ENCODE data around the gene COLQ.
"Not testable (repeated sequence)": the region's sequence is repeated elsewhere in the genome, so short reads cannot be mapped to it uniquely, and the experiment has no call there.

Gene COLQ

DNA sequence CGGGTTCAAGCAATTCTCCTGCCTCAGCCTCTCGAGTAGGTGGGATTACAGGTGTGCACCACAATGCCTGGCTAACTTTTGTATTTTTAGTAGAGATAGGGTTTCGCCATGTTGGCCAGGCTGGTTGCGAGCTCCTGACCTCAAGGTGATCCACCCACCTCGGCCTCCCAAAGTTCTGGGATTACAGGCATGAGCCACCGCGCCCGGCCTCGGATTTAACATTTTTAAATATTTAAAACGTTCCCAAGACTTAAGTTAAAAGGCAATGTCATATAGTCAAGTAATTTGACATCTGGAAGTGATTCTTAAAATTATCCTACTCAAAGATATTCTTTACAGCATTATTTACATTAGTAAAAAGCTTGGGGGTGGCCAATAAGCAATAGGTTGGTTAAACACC lies 64.6 kb downstream of the COLQ start:
- not testable (repeated sequence) for DNase-seq (ENCODE audit: low spot score)

GRCh38 chr3:15456321-15456720 lies 65.2 kb downstream of the COLQ start:
- no peak for DNase-seq (ENCODE audit: low spot score)

GRCh38 chr3:15455756-15456155 lies 65.8 kb downstream of the COLQ start:
- DNase-seq (ENCODE audit: low spot score), result no peak

DNA sequence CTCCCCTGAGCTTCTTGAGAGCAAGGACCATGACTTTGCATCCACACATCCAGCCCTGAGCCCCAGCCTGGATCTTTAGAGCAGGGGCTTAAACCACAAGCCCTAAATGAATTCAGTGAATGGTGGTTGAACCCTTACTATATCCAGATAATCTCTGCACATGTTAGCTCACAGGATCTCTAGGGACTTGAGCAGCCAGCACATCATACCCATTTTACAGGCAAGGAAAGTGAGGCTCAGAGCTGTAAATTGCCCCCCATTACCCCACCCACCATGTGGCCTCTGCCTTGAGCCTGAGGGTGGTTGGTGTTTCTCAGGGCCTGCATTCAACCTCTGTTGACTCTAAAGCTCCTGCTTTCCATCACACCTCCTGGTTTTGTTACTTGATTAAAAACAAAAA lies 66.5 kb downstream of the COLQ start:
- DNase-seq (ENCODE audit: low spot score), result no peak

DNA sequence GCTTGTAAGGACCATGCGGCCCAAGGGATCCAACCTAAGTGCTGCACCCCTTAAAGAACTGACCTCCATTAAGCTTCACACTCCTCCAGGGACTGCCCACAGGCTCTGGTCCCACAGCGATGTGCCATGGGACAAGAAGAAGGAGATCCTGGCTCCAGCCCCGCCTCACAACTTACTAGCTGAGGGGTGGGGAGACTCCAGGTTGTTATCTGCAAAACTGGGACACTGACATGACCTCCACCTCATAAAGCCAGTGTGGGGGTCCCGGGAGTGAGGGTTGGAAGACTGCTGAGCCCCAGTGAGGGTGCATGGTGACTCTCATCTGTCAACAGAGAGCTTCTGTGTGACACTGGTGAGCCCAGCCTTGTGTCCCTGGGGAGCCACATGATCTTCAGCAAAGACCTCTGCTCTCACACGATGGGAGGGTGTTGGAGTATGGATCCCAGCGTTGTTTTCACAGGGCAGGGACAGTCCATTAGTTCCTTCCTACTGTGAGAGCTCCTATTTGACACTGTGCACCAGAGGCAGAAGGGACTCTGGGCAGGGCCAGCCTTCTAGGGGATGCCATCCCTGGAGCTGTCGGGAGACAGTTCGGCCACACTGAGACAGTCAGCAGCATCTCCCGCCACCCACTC lies 67.4 kb downstream of the COLQ start:
- peak; percentile 62 for DNase-seq (ENCODE audit: low spot score)

DNA sequence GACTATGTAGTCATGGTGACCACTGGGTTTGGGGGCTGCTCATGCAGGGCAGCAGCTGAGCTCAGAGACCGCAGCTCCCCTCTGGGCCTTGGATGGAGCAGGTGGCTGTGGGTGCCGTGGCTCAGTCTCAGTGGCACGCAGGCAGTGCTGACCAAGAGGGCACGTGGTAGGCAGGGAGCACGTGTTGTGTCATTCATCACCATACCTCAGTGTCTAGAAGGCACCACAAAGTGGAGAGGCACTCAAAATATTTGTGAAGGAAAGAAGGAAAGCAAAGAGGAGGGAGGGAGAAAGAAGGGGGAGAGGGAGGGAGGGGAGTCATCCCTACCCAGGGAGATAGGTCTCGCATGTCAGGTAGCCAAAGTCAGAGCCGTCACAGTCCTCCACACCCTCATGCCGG lies 68.0 kb downstream of the COLQ start:
- no peak for DNase-seq (ENCODE audit: low spot score)

- no peak for DNase-seq (ENCODE audit: low spot score)
Measured at GRCh38 chr3:15452961-15453360, 68.5 kb downstream of the COLQ start.

- DNase-seq (ENCODE audit: low spot score), result no peak
Measured at GRCh38 chr3:15452156-15452555, 69.3 kb downstream of the COLQ start.

- DNase-seq (ENCODE audit: low spot score), result no peak
Measured at GRCh38 chr3:15451216-15452113, 70.0 kb downstream of the COLQ start.

GRCh38 chr3:15450438-15451215 lies 70.9 kb downstream of the COLQ start:
- DNase-seq (ENCODE audit: low spot score), result no peak

- no peak for DNase-seq (ENCODE audit: low spot score)
Measured at GRCh38 chr3:15449489-15450224, 71.8 kb downstream of the COLQ start.

- no peak for DNase-seq (ENCODE audit: low spot score)
Measured at GRCh38 chr3:15443826-15444524, 77.5 kb downstream of the COLQ start.

DNA sequence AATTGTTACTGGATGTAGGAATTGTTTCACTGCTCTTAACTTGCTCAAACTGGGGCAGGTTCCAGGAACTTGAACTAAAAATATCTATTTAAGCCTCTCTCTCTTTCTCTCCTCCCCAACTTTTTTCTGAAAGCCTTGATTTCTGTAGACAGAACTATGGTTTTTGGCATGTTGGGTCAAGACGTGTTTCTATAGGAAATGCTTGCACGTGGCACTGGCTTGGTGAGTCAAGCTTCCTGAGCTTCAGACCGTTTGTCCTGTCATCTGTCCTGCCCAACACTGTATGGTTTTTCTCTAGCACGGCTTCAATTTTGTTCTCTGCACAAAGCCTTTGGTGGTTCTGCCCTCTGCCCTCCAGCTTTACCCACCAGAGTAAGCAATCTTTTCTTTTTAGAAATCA lies 80.6 kb downstream of the COLQ start:
- DNase-seq (ENCODE audit: low spot score), result no peak

- no peak for DNase-seq (ENCODE audit: low spot score)
Measured at GRCh38 chr3:15439476-15439875, 82.0 kb downstream of the COLQ start.

GRCh38 chr3:15438983-15439382 lies 82.5 kb downstream of the COLQ start:
- no peak for DNase-seq (ENCODE audit: low spot score)

DNA sequence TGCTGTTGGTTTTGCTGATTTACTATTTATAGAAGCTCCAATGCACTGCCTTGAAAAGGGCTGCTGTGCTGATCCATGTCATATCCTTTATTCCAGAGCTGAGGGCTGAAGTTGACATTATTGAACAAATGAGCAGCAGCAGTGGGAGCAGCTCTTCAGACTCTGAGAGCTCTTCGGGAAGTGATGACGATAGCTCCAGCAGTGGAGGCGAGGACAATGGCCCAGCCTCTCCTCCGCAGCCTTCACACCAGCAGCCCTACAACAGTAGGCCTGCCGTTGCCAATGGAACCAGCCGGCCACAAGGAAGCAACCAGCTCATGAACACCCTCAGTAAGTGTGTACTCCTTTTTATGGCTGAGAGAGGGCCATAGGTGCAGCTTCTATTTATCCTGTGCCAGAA lies 85.3 kb downstream of the COLQ start:
- no peak for DNase-seq (ENCODE audit: low spot score)

DNA sequence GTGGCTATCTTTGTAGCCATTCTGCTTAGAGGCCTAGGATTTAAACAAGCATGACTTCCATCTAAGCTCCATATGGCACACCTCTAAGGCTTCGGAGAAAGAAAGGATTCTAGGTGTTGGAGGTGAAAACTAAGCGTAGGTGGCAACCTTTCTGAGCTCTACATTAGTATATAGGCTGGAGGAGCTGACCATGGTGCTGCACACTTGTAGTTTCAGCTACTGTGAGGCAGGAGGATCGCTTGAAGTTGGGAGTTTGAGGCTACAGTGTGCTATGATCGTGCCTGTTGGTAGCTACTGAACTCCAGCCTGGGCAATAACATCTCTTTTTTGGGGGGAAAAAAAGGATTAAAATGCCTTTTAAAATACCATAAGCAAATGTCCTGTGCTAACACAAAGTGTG lies 86.8 kb downstream of the COLQ start:
- no peak for DNase-seq (ENCODE audit: low spot score)

- DNase-seq (ENCODE audit: low spot score), result no peak
Measured at GRCh38 chr3:15433531-15433930, 88.0 kb downstream of the COLQ start.

- DNase-seq (ENCODE audit: low spot score), result no peak
Measured at GRCh38 chr3:15431256-15431837, 90.2 kb downstream of the COLQ start.

DNA sequence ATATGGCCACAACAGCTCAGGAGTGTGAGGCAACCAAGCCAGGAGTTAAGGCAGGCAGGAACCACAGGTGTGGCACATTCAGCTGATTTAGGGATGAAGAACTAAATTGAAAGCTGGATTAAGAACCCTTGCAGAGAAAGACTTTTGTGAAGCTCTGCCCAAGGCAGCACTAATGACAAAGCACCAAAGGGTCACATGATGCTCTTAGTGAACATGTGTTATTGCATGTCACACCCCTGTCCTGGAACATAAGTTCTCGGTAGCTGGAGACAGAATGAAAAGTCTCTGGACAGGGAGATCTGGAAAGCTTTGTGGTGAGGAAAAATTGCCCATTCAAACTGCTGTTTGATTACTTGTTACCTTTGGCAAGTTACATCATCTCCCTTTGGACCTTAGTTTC lies 90.9 kb downstream of the COLQ start:
- DNase-seq (ENCODE audit: low spot score), result no peak

DNA sequence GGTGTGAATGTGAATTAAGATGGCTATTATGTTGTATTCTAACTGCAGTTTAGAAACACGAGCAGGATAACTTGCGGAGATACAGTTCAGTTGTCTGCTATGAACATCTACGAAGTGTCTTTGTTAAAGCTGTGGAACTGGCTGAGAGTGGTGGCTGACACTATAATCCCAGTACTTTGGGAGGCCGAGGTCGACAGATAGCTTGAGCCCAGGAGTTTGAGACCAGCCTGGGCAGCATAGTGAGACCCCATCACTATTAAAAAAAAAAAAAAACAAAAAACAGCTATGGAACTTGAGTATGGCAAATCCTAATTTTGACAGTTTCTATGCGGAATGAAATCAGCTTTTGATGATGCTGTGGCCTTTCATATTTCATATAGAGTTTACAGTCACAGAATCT lies 92.4 kb downstream of the COLQ start:
- DNase-seq (ENCODE audit: low spot score), result no peak

Measured in SK-N-DZ (cell line).